GM12878 (cell line): Measurements from ENCODE around the gene CHKA. TPM values are rescaled to one million over a fixed set of nuclear protein-coding genes. Genes with fewer than 3 reads are reported as not detected.

Experiments used
- BCLAF1 ChIP-seq: fragments of 450-650 bp; IDR thresholded peaks from 2 replicates; pipeline ENCODE4 v1.6.1; 2017; ENCODE audit warnings: antibody characterized with exemption, mild to moderate bottlenecking, moderate library complexity
- BHLHE40 ChIP-seq, 2 experiments: fragments of 450-650 bp in 1 of 2; IDR thresholded peaks; 2 replicates each; pipeline ENCODE4 v1.6.1; 2011 to 2017; ENCODE audit warnings: low read depth in 2 of 2, borderline replicate concordance in 1 of 2, improper control_type of control experiment in 1 of 2, low read length in 1 of 2, mild to moderate bottlenecking in 1 of 2
- BRCA1 ChIP-seq: IDR thresholded peaks from 2 replicates; pipeline ENCODE4 v1.6.1; 2011; ENCODE audit warnings: low read depth, low read length, improper control_type of control experiment
- E4F1 ChIP-seq: fragments of 450-650 bp; IDR thresholded peaks from 2 replicates; pipeline ENCODE4 v1.6.1; 2018; ENCODE audit warnings: borderline replicate concordance, mild to moderate bottlenecking; ENCODE audit not compliant: partially characterized antibody
- KAT2A ChIP-seq: conservative IDR thresholded peaks from 2 replicates; pipeline ENCODE4 v1.6.1; 2011; ENCODE audit warnings: low read depth, low read length; ENCODE audit not compliant: control insufficient read depth
- KDM1A ChIP-seq: fragments of 200-600 bp; sonication (generic); IDR thresholded peaks from 2 replicates; pipeline ENCODE4 v1.6.1; 2016; ENCODE audit warnings: borderline replicate concordance
- LARP7 ChIP-seq: fragments of 450-650 bp; IDR thresholded peaks from 2 replicates; pipeline ENCODE4 v1.6.1; 2017; ENCODE audit warnings: mild to moderate bottlenecking
- MEF2A ChIP-seq: IDR thresholded peaks from 2 replicates; pipeline ENCODE4 v1.6.1; 2011; ENCODE audit warnings: low read depth, mild to moderate bottlenecking, low read length, moderate library complexity; ENCODE audit not compliant: insufficient read depth
- MEF2B ChIP-seq: fragments of 450-650 bp; IDR thresholded peaks from 2 replicates; pipeline ENCODE4 v1.6.1; 2018; ENCODE audit warnings: mild to moderate bottlenecking, moderate library complexity; ENCODE audit not compliant: partially characterized antibody, poor library complexity, severe bottlenecking
- PAX8 ChIP-seq: fragments of 450-650 bp; IDR thresholded peaks from 2 replicates; pipeline ENCODE4 v1.6.1; 2017; ENCODE audit warnings: mild to moderate bottlenecking, moderate library complexity
- PKNOX1 ChIP-seq: fragments of 450-650 bp; IDR thresholded peaks from 2 replicates; pipeline ENCODE4 v1.6.1; 2016; ENCODE audit warnings: mild to moderate bottlenecking
- PRDM15 ChIP-seq: fragments of 450-650 bp; formaldehyde crosslinking; IDR thresholded peaks from 2 replicates; pipeline ENCODE4 v1.4.0; 2020; ENCODE audit warnings: mild to moderate bottlenecking, moderate library complexity
- RAD21 ChIP-seq: IDR thresholded peaks from 2 replicates; pipeline ENCODE4 v1.6.1; 2011; ENCODE audit warnings: mild to moderate bottlenecking, low read depth, low read length, moderate library complexity; ENCODE audit not compliant: insufficient read depth
- SPI1 ChIP-seq: IDR thresholded peaks from 2 replicates; pipeline ENCODE4 v1.6.1; 2011; ENCODE audit warnings: low read depth, mild to moderate bottlenecking, low read length, moderate library complexity, borderline replicate concordance; ENCODE audit not compliant: insufficient read depth
- ZNF384 ChIP-seq: IDR thresholded peaks from 2 replicates; pipeline ENCODE4 v1.6.1; 2012; ENCODE audit warnings: low read depth, mild to moderate bottlenecking, low read length, improper control_type of control experiment, borderline replicate concordance
- polyA plus RNA-seq, 11 experiments: library from polyadenylated mRNA; depleted of rRNA in 4 of 11; unstranded in 6 of 11; stranded (reverse) in 5 of 11; fragments of >200 nt; fragmentation: Nextera tagmentation in 4 of 11; fragmentation: Illumina TruSeq in 1 of 11; extraction: Ambion mirVana in 4 of 11; extraction: Trizol in 1 of 11; gene quantifications; 1 replicate in 1 of 11; 2 replicates in 10 of 11; pipeline versions ENCODE4 v1.2.1 to v1.2.3, GENCODE V29; 2011 to 2016; ENCODE audit warnings: inconsistent platforms in 2 of 11, missing spikeins in 2 of 11, low read depth in 1 of 11
- total RNA-seq, 4 experiments: library from RNA; depleted of rRNA in 3 of 4; stranded (reverse); fragments of >200 nt in 3 of 4; fragmentation: Illumina TruSeq in 1 of 4; extraction: Trizol in 1 of 4; gene quantifications; 2 replicates each; pipeline versions ENCODE4 v1.2.1 to v1.2.3, GENCODE V29; 2013 to 2021

Gene CHKA
- total and polyA plus RNA-seq, 10 of the 15 experiments (the other 5 are each of a cell fraction or from before 2014, with no cell fraction given): 5.2 to 29.2 (median 21.2) TPM

- TF ChIP-seq E4F1: no peak
- no peak for TF ChIP-seq KAT2A
- TF ChIP-seq ZNF384: 0 out of 2 replicates have a peak, but pooled peaks have one; percentile 14
- peak; percentile 11 for TF ChIP-seq MEF2B
- no peak for TF ChIP-seq PAX8
- no peak for TF ChIP-seq BCLAF1
- TF ChIP-seq KDM1A: no peak
- TF ChIP-seq BRCA1: no peak
- TF ChIP-seq PKNOX1: no peak
- peak; percentile 76 to 81 for TF ChIP-seq BHLHE40 (IDR thresholded peaks at IDR 0.05; ENCODE audit: borderline replicate concordance in 1 of 2, low read depth in 2 of 2, low read length in 1 of 2)
- TF ChIP-seq SPI1: peak; percentile 70; the same call in 1 of the 2 replicates
- no peak for TF ChIP-seq RAD21
- no peak for TF ChIP-seq MEF2A
- no peak for TF ChIP-seq PRDM15 (CRISPR knock-in tag)
- no peak; the same call in 1 of the 2 replicates for TF ChIP-seq LARP7
Measured at GRCh38 chr11:68003846-68004550, 117.2 kb downstream of the CHKA start, which contains the start of gene UNC93B1 (continued).
